Measurements from ENCODE around the gene COMTD1.
A peak's percentile ranks its signal among the peaks of the same experiment; 100 is the strongest.

Gene COMTD1

GRCh38 chr10:75234683-75235374 lies 928 bp downstream of the COMTD1 start (continued):
- peak; percentile 91 for TF ChIP-seq ZBTB17 (tag by site-specific recombination; IDR thresholded peaks at IDR 0.05)
- TF ChIP-seq ZNF837 (tag by site-specific recombination; IDR thresholded peaks at IDR 0.05): no peak
- no peak for TF ChIP-seq IKZF3 (tag by site-specific recombination; IDR thresholded peaks at IDR 0.05)
- 0 out of 2 replicates have a peak, but pooled peaks have one; percentile 47 for TF ChIP-seq KLF17 (tag by site-specific recombination; IDR thresholded peaks at IDR 0.05)
- TF ChIP-seq KLF1 (tag by site-specific recombination; IDR thresholded peaks at IDR 0.05): 0 out of 2 replicates have a peak, but pooled peaks have one; percentile 6
- TF ChIP-seq ZBTB20 (tag by site-specific recombination; IDR thresholded peaks at IDR 0.05): peak; percentile 81; the same call in 1 of the 2 replicates
- no peak for TF ChIP-seq ZNF654 (tag by site-specific recombination; IDR thresholded peaks at IDR 0.05; ENCODE audit: low read depth)
- TF ChIP-seq ZNF549 (tag by site-specific recombination; IDR thresholded peaks at IDR 0.05): no peak
- peak; percentile 87 for TF ChIP-seq BCL11B (tag by site-specific recombination; IDR thresholded peaks at IDR 0.05; ENCODE audit: low read depth)
- no peak for TF ChIP-seq TRIM28 (IDR thresholded peaks at IDR 0.05; ENCODE audit: borderline replicate concordance, low read length)
- 0 out of 2 replicates have a peak, but pooled peaks have one; percentile 52 for TF ChIP-seq ZNF561 (tag by site-specific recombination; IDR thresholded peaks at IDR 0.05; ENCODE audit: borderline replicate concordance)
- no peak for TF ChIP-seq ZNF521 (tag by site-specific recombination; IDR thresholded peaks at IDR 0.05)

GRCh38 chr10:75234017-75234682 lies 1.6 kb downstream of the COMTD1 start:
- ChIA-PET CTCF (interaction anchor here (0.6 to 4.6 kb wide), 7 partner anchors 9 to 1232 kb away, joined by 3 to 47 read pairs (median 3); partner anchors contain the start of gene VDAC2), POLR2A (interaction anchor here (0.6 to 3.8 kb wide), 9 partner anchors 9 to 1083 kb away, joined by 3 to 36 read pairs (median 8); partner anchors contain the start of genes ADK, AP3M1, SAMD8 and VDAC2)
- peaks cover 4 to 47% of the 10 kb centered on the region in 2 experiments for H3K36me3 ChIP-seq (ENCODE audit: control insufficient read depth in 2 of 2, insufficient read depth in 1 of 2, low read length in 2 of 2)
- peak overlapping the region; percentile 62 for H3K4me3 ChIP-seq (ENCODE audit: low read depth, low read length)
- no peaks in the 10 kb centered on the region; the same call in 1 of the 2 replicates for H3K4me1 ChIP-seq (ENCODE audit: control insufficient read depth, insufficient read depth, low read length)
- H3K27ac ChIP-seq (ENCODE audit: extremely low read depth, low read depth, low read length): peak overlapping the region; percentile 92
- H3K9me3 ChIP-seq (ENCODE audit: control insufficient read depth, insufficient read depth, low read depth, low read length): no peaks in the 10 kb centered on the region
- TF ChIP-seq ZNF391 (tag by site-specific recombination; IDR thresholded peaks at IDR 0.05; ENCODE audit: borderline replicate concordance, low read depth) (no peak), ZBTB6 (tag by site-specific recombination; IDR thresholded peaks at IDR 0.05) (no peak), ZNF292 (tag by site-specific recombination; IDR thresholded peaks at IDR 0.05; ENCODE audit: borderline replicate concordance, low read depth) (no peak), EGR2 (tag by site-specific recombination; IDR thresholded peaks at IDR 0.05; ENCODE audit: low read depth) (peak; percentile 63), ZBTB7A (tag by site-specific recombination; IDR thresholded peaks at IDR 0.05; ENCODE audit: low read depth) (0 out of 2 replicates have a peak, but pooled peaks have one; percentile 31), ZNF677 (tag by site-specific recombination; IDR thresholded peaks at IDR 0.05) (no peak), ZNF621 (tag by site-specific recombination; IDR thresholded peaks at IDR 0.05) (no peak), ZFP41 (tag by site-specific recombination; IDR thresholded peaks at IDR 0.05; ENCODE audit: borderline replicate concordance) (no peak), BCL6B (tag by site-specific recombination; IDR thresholded peaks at IDR 0.05) (no peak), ZNF121 (tag by site-specific recombination; IDR thresholded peaks at IDR 0.05) (no peak), ZNF19 (tag by site-specific recombination; IDR thresholded peaks at IDR 0.05; ENCODE audit: low read depth) (no peak), ZNF324 (tag by site-specific recombination; IDR thresholded peaks at IDR 0.05) (no peak), ZNF510 (tag by site-specific recombination; IDR thresholded peaks at IDR 0.05; ENCODE audit: insufficient replicate concordance) (no peak), ZNF132 (tag by site-specific recombination; IDR thresholded peaks at IDR 0.05; ENCODE audit: borderline replicate concordance) (no peak), ZNF311 (tag by site-specific recombination; IDR thresholded peaks at IDR 0.05; ENCODE audit: borderline replicate concordance) (no peak), MYNN (tag by site-specific recombination; IDR thresholded peaks at IDR 0.05; ENCODE audit: borderline replicate concordance) (no peak), ZNF776 (tag by site-specific recombination; IDR thresholded peaks at IDR 0.05; ENCODE audit: borderline replicate concordance) (no peak), ZNF174 (tag by site-specific recombination; IDR thresholded peaks at IDR 0.05) (no peak), ZBTB21 (tag by site-specific recombination; IDR thresholded peaks at IDR 0.05) (no peak), ZNF76 (tag by site-specific recombination; IDR thresholded peaks at IDR 0.05; ENCODE audit: borderline replicate concordance, low read depth) (no peak), ZBTB20 (tag by site-specific recombination; IDR thresholded peaks at IDR 0.05) (peak; percentile 86), ZNF138 (tag by site-specific recombination; IDR thresholded peaks at IDR 0.05; ENCODE audit: borderline replicate concordance) (no peak), BCL11B (tag by site-specific recombination; IDR thresholded peaks at IDR 0.05; ENCODE audit: low read depth) (no peak)

Data from HEK293 (cell line).